GM19035 (cell line): Measurements from ENCODE around the gene ARHGAP33.
"Not testable (repeated sequence)": the region's sequence is repeated elsewhere in the genome, so short reads cannot be mapped to it uniquely, and the experiment has no call there.

Experiments used
- ATAC-seq: cut with Tn5 transposase; IDR thresholded peaks from one replicate; pipeline ENCODE4 v1.9.1; 2021; ENCODE audit not compliant: unreplicated experiment

ARHGAP33 gene

DNA sequence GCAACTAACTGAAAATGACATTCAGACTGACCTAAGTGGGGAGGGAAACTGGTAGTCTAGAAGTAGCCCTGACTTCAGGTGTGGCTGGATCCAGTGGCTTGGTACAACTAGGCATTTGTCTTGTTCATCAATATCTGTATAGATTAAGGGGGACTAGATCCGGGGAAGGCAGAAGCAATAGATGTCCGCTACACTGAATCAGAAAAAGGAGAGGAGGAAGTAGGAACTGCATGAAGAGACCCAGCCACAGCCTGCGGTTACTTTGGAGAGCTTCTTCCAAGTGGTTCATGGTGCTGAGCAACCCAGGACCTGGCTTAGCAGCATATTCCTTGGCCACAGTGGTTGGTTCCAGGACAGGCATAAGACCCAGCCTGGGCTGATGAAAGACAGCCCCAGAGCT lies 47.2 kb downstream of the ARHGAP33 start:
- no peak for ATAC-seq

DNA sequence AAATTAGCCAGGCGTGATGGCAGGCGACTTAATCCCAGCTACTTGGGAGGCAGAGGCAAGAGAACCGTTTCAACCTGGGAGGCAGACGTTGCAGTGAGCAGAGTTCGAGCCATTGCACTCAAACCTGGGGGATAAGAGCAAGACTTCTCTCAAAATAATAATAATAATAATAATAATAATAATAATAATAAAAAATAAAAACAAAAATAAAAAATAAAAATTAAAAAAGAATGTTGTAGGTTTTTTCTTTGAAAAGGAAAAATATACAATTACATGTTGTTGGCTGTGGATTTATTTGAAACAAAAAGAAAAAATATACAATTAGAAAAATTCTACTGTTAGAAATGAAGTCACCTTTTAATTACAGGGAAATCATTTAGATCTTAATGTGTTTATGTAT lies 48.8 kb downstream of the ARHGAP33 start:
- no peak for ATAC-seq

DNA sequence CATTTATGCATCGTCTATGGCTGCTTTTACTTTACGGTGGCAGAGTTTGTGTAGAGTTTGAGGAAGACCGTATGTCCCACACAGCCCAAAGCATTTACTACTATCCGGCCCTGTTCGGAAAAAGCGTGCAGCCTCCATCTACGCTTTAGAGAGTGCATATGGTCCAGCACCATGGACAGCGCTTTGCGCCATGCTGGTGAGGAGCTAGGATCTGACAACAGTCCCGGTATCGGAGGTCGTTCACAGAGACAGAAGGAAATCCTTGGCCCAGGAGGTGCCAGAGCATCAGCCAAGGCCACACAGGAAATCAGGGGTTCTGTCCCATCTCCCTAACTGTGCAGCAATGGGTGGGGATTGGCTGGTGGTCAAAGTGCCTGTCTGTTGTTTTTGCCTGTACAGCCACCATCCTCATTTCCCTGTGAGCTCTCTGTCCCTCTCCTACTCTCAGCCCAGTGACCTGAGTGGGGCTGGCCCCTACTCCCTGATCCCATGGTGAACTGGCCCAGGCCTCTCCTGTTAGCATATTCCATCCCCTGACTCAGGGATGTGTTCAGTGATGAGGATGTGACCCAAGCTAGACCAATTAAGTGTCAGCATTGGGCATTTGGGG lies 53.4 kb downstream of the ARHGAP33 start:
- ATAC-seq, result no peak

DNA sequence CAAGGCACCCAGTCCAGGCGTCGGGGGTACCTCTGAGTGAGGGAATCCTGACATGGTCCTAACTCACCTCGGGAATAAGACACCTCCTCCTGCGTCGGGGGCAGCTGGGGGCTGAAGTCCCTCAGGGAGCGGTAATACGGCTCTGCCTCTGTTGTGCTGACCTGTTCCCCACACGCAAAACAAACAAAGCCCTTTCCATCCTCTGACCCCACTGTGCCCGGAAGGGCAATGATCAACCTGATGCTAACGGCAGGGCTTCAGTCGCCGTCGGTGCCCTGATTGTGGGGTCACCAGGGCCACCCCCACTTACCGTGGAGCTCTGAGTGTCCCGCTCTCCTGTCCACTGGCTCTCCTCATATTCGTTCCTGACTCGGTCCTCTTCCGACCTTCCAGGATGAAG lies 55.6 kb downstream of the ARHGAP33 start:
- ATAC-seq, result no peak

DNA sequence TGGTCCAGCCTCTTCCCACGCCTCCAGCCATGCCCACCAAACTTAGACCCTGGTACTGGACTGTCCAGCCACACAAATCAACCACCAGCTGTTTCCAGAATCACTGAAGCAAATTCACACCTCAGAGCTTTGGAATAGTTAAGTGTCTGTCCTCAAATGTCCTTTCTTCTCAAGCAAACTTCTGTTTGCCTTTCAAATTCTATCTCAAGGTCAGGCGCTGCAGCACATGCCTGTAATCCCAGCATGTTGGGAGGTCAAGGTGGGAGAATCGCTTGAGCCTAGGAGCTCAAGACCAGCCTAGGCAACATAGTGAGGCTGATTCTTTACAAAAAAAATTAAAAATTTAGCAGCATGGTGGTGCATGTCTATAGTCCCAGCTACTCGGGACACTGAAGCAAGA lies 56.7 kb downstream of the ARHGAP33 start:
- no peak for ATAC-seq

DNA sequence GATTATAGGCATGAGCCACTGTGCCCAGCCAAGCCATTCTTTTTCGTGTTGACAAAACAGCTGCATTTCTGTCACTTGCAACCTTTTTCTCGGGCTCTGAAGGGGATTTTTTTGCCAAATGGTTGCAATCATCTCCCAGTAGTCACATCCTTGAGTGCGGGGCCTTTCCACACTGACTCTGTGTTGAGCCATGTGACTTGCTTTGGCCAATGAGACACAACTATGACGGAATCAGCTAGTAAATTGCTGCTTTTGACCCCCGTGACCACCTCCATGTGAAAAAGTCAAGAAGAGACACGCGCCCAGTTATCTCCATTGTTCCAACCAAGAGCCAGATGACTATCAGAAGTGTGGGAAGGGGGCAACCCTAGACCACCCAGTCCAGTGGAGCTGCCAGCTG lies 58.6 kb downstream of the ARHGAP33 start:
- ATAC-seq, result no peak

DNA sequence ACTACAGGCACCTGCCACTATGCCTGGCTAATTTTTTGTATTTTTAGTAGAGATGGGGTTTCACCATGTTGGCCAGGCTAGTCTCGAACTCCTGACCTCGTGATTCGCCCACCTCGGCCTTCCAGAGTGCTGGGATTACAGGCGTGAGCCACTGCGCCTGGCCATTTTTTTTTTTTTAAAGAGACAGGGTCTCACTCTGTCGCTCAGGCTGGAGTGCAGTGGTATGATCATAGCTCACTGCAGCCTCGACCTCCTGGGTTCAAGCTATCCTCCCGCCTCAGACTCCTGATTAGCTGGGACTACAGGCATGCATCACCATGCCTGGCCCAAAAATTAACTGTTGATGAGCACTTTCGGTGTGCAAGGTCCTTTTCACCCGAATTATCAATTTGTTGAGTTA lies 60.7 kb downstream of the ARHGAP33 start:
- ATAC-seq, result not testable (repeated sequence)
